ENCODE results near the gene SPZ1.

DNA sequence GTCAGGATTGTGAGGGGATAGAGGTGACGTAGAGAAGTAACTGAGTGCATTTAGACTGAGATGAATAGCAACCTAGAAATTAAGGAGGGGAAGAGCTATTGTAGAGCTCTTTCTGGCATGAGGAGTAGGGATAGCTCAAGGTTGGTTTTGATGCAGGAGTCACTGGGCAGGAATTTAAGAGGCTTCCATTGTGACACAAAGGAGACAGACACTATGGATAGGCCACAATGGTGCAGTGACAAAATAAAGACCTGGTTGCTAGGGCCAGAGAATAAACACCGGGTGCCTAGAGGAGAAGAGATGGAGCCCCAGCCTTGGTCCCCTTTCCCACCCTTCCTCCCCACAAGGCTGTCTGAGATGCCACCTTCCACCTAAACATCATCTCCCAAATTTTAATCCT, at the start of gene SPZ1:
- TF ChIP-seq, protein P1, sequence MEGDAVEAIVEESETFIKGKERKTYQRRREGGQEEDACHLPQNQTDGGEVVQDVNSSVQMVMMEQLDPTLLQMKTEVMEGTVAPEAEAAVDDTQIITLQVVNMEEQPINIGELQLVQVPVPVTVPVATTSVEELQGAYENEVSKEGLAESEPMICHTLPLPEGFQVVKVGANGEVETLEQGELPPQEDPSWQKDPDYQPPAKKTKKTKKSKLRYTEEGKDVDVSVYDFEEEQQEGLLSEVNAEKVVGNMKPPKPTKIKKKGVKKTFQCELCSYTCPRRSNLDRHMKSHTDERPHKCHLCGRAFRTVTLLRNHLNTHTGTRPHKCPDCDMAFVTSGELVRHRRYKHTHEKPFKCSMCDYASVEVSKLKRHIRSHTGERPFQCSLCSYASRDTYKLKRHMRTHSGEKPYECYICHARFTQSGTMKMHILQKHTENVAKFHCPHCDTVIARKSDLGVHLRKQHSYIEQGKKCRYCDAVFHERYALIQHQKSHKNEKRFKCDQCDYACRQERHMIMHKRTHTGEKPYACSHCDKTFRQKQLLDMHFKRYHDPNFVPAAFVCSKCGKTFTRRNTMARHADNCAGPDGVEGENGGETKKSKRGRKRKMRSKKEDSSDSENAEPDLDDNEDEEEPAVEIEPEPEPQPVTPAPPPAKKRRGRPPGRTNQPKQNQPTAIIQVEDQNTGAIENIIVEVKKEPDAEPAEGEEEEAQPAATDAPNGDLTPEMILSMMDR (conservative IDR thresholded peaks at IDR 0.05), result no peak
- TF ChIP-seq EZH2 (IDR thresholded peaks at IDR 0.05; ENCODE audit: low read depth), result no peak
